ENCODE data around the gene ACER3. TPM values are rescaled to one million over a fixed set of nuclear protein-coding genes. Genes with fewer than 3 reads are reported as not detected.

Gene ACER3
- polyA plus RNA-seq, 3 donors: 22.9 to 45.4 (median 23.6) TPM

DNA sequence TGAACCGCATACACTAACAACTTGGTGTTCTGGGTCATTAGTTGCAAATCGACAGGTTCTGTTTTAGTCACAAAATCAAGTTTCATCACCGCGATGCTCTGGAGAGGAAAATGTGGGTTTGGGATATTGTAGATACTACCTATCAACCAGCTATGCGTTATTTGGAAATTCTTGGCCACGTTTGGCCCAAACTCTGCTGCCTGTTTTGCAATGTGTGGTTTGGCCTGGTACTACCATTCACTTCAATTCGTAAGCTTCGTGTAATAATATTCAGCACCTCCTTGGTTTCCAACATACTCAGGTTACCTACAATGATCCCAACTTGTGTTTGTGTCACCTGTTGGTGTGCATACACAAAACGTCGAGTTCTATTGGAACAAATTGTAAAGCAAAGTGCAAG lies 16.2 kb upstream of the ACER3 start:
- no peaks in the 10 kb centered on the region for H3K79me2 ChIP-seq (ENCODE audit: insufficient read depth, low read length)
- Mint-ChIP-seq H3K27ac (no peak overlapping the region), H3K27me3 (ENCODE audit: low read depth in 3 of 3) (peaks cover 4 to 7% (median 4%) of the 10 kb centered on the region in 3 donors), H3K36me3 (no peaks in the 10 kb centered on the region), H3K9me3 (peaks cover 0 to 2% (median 0%) of the 10 kb centered on the region in 7 donors), H3K4me1 (peaks cover 37% of the 10 kb centered on the region), H3K4me3 (peak overlapping the region in 1 of 2 donors; percentile 16)
- intact Hi-C loops (cut with micrococcal nuclease): no loop called here
- H4K20me1 ChIP-seq (ENCODE audit: insufficient read depth, low read length): no peaks in the 10 kb centered on the region
- no peak overlapping the region for H3K27ac ChIP-seq (ENCODE audit: low read depth in 1 of 2, low read length in 2 of 2)
- no peak overlapping the region for H3K9ac ChIP-seq (ENCODE audit: insufficient read depth, low read length, poor library complexity, severe bottlenecking)
- no peaks in the 10 kb centered on the region for H3K27me3 ChIP-seq (ENCODE audit: control insufficient read depth in 2 of 2, insufficient read depth in 2 of 2, low read length in 2 of 2)
- peaks cover 19 to 33% of the 10 kb centered on the region in 2 donors for H3K4me1 ChIP-seq (ENCODE audit: control insufficient read depth in 1 of 2, insufficient read depth in 2 of 2, low read length in 2 of 2)
- no peak overlapping the region for H3K4me3 ChIP-seq (replicated peaks in 1 of 3; ENCODE audit: low read depth in 2 of 3, low read length in 3 of 3)
- no peaks in the 10 kb centered on the region for H3K36me3 ChIP-seq (replicated peaks in 1 of 2; ENCODE audit: control insufficient read depth in 1 of 2, insufficient read depth in 2 of 2, low read length in 2 of 2)
- 0% methylated on average over 4 of the region's 10 CpGs for WGBS (ENCODE audit: insufficient coverage)
- no peak for TF ChIP-seq CTCF (IDR thresholded peaks at IDR 0.05)
- DNase-seq: no peak
- no peaks in the 10 kb centered on the region for H3K9me3 ChIP-seq (replicated peaks in 1 of 2; ENCODE audit: control insufficient read depth in 1 of 2, insufficient read depth in 1 of 2, low read length in 2 of 2)
- H2AFZ ChIP-seq (ENCODE audit: insufficient read depth, low read depth, low read length, poor library complexity, severe bottlenecking): no peak overlapping the region
- H3K4me2 ChIP-seq (replicated peaks; ENCODE audit: extremely low read depth, low read length, poor library complexity, severe bottlenecking): no peak overlapping the region

DNA sequence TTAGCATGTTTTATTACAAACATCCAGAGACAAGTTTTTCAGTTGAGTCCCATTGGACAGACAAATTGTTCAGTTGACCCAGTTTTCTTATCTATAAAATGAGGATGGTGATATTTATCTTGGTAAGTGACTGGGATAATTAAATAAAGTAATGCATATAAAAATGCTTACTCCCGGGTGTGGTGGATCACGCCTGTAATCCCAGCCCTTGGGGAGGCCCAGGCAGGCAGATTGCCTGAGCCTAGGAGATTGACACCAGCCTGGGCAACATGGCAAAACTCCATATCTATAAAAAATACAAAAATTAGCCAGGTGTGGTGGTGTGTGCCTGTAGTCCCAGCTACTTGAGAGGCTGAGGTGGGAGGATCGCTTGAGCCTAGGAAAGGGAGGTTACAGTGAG lies 15.6 kb upstream of the ACER3 start:
- no peak overlapping the region for H3K27ac Mint-ChIP-seq
- Histone ChIP-seq H3K4me2 (replicated peaks; ENCODE audit: extremely low read depth, low read length, poor library complexity, severe bottlenecking) (no peak overlapping the region), H3K36me3 (replicated peaks in 1 of 2; ENCODE audit: control insufficient read depth in 1 of 2, insufficient read depth in 2 of 2, low read length in 2 of 2) (no peaks in the 10 kb centered on the region), H2AFZ (ENCODE audit: insufficient read depth, low read depth, low read length, poor library complexity, severe bottlenecking) (no peak overlapping the region), H3K4me3 (replicated peaks in 1 of 3; ENCODE audit: low read depth in 2 of 3, low read length in 3 of 3) (no peak overlapping the region), H3K9me3 (replicated peaks in 1 of 2; ENCODE audit: control insufficient read depth in 1 of 2, insufficient read depth in 1 of 2, low read length in 2 of 2) (no peaks in the 10 kb centered on the region), H3K4me1 (ENCODE audit: control insufficient read depth in 1 of 2, insufficient read depth in 2 of 2, low read length in 2 of 2) (peaks cover 18 to 30% of the 10 kb centered on the region in 2 donors), H3K9ac (ENCODE audit: insufficient read depth, low read length, poor library complexity, severe bottlenecking) (no peak overlapping the region), H3K79me2 (ENCODE audit: insufficient read depth, low read length) (no peaks in the 10 kb centered on the region), H3K27ac (ENCODE audit: low read depth in 1 of 2, low read length in 2 of 2) (no peak overlapping the region), H4K20me1 (ENCODE audit: insufficient read depth, low read length) (no peaks in the 10 kb centered on the region), H3K27me3 (ENCODE audit: control insufficient read depth in 2 of 2, insufficient read depth in 2 of 2, low read length in 2 of 2) (no peaks in the 10 kb centered on the region)
- H3K36me3 Mint-ChIP-seq: no peaks in the 10 kb centered on the region
- peaks cover 0 to 2% (median 0%) of the 10 kb centered on the region in 7 donors for H3K9me3 Mint-ChIP-seq
- H3K4me1 Mint-ChIP-seq: peaks cover 36% of the 10 kb centered on the region
- no peak overlapping the region for H3K4me3 Mint-ChIP-seq
- no peak for DNase-seq
- WGBS (ENCODE audit: insufficient coverage): no CpG with 5 or more reads among the region's 3 CpGs
- peaks cover 4 to 5% (median 4%) of the 10 kb centered on the region in 3 donors for H3K27me3 Mint-ChIP-seq (ENCODE audit: low read depth in 3 of 3)
- intact Hi-C loops (cut with micrococcal nuclease): no loop called here
- TF ChIP-seq CTCF (IDR thresholded peaks at IDR 0.05): no peak

Measured in CD14-positive monocyte (primary cell).